ENCODE results near the gene ARL14.

GRCh38 chr3:160633361-160634083 lies 43.4 kb upstream of the ARL14 start:
- TF ChIP-seq CTCF (IDR thresholded peaks at IDR 0.05): no peak
- no peak for TF ChIP-seq POLR2A (IDR thresholded peaks at IDR 0.05)

Data from ovary (tissue), 3 donors.